MM.1S (cell line): Measurements from ENCODE around the gene METTL1.

Source experiments
- DNase-seq: peaks from one replicate; pipeline ENCODE4 v3.0.0-alpha.2; 2015
- H2AFZ ChIP-seq: fragments of 300-600 bp; sonication (generic); 2 replicates; pipeline ENCODE4 v1.6.0; 2016; ENCODE audit warnings: antibody characterized with exemption, low read length
- H3F3A ChIP-seq: fragments of 300-600 bp; sonication (generic); 2 replicates; pipeline ENCODE4 v1.6.1; 2016; ENCODE audit warnings: mild to moderate bottlenecking, antibody characterized with exemption, low read length, moderate library complexity, mixed read lengths; ENCODE audit not compliant: insufficient read depth
- H3K27ac ChIP-seq: fragments of 300-600 bp; sonication (generic); 2 replicates; pipeline ENCODE4 v1.5.1; 2016; ENCODE audit warnings: mild to moderate bottlenecking, low read length
- H3K27me3 ChIP-seq: fragments of 300-600 bp; sonication (generic); replicated peaks from 2 replicates; pipeline ENCODE4 v1.6.0; 2016; ENCODE audit warnings: low read length; ENCODE audit not compliant: insufficient read depth
- H3K36me3 ChIP-seq: fragments of 300-600 bp; sonication (generic); replicated peaks from 2 replicates; pipeline ENCODE4 v1.6.1; 2016; ENCODE audit warnings: mild to moderate bottlenecking, low read length, mixed read lengths; ENCODE audit not compliant: insufficient read depth
- H3K4me1 ChIP-seq: fragments of 300-600 bp; sonication (generic); 2 replicates; pipeline ENCODE4 v1.6.1; 2016; ENCODE audit warnings: low read length, mixed read lengths
- H3K4me2 ChIP-seq: fragments of 300-600 bp; sonication (generic); 2 replicates; pipeline ENCODE4 v1.6.0; 2016; ENCODE audit warnings: low read depth, low read length
- H3K4me3 ChIP-seq: fragments of 300-600 bp; sonication (generic); 2 replicates; pipeline ENCODE4 v1.5.1; 2016; ENCODE audit warnings: low read length, mixed read lengths
- H3K79me2 ChIP-seq: fragments of 300-600 bp; sonication (generic); 2 replicates; pipeline ENCODE4 v1.6.1; 2016; ENCODE audit warnings: mixed run types, low read length, mixed read lengths
- H3K9ac ChIP-seq: fragments of 300-600 bp; sonication (generic); 2 replicates; pipeline ENCODE4 v1.6.1; 2016; ENCODE audit warnings: low read length, mixed read lengths
- H3K9me2 ChIP-seq: fragments of 300-600 bp; sonication (generic); replicated peaks from 2 replicates; pipeline ENCODE4 v1.6.1; 2016; ENCODE audit warnings: mild to moderate bottlenecking, low read length, mixed read lengths; ENCODE audit not compliant: insufficient read depth
- H3K9me3 ChIP-seq: fragments of 300-600 bp; sonication (generic); replicated peaks from 2 replicates; pipeline ENCODE4 v1.6.1; 2016; ENCODE audit warnings: mild to moderate bottlenecking, low read length, mixed read lengths; ENCODE audit not compliant: insufficient read depth
- H4K20me1 ChIP-seq: fragments of 300-600 bp; sonication (generic); 2 replicates; pipeline ENCODE4 v1.6.1; 2016; ENCODE audit warnings: mild to moderate bottlenecking, low read length, moderate library complexity, mixed read lengths; ENCODE audit not compliant: insufficient read depth
- CTCF ChIP-seq: fragments of 300-600 bp; sonication (generic); IDR thresholded peaks from 2 replicates; pipeline ENCODE4 v1.5.1; 2016; ENCODE audit warnings: antibody characterized with exemption, low read length, mixed read lengths
- EZH2 ChIP-seq: fragments of 300-600 bp; sonication (generic); optimal IDR thresholded peaks from 2 replicates; pipeline ENCODE3; 2017; ENCODE audit warnings: low read depth, mild to moderate bottlenecking, antibody characterized with exemption, low read length, mixed read lengths
- EZH2phosphoT487 ChIP-seq: fragments of 300-600 bp; sonication (generic); IDR thresholded peaks from 2 replicates; pipeline ENCODE4 v1.6.1; 2018; ENCODE audit warnings: antibody characterized with exemption, low read length

The METTL1 gene

GRCh38 chr12:57769594-57769993, 2.3 kb downstream of the METTL1 start:
- H3K4me2 ChIP-seq, result no peak overlapping the region
- H2AFZ ChIP-seq, result no peak overlapping the region
- no peaks in the 10 kb centered on the region for H3K9me2 ChIP-seq
- peaks cover 8% of the 10 kb centered on the region; the same call in 1 of the 2 replicates for H3K4me1 ChIP-seq
- H3F3A ChIP-seq, result peaks cover 4% of the 10 kb centered on the region; the same call in 1 of the 2 replicates
- no peak for DNase-seq
- H3K9me3 ChIP-seq, result no peaks in the 10 kb centered on the region
- no peak overlapping the region for H3K27ac ChIP-seq
- no peak overlapping the region for H3K9ac ChIP-seq
- no peaks in the 10 kb centered on the region for H4K20me1 ChIP-seq
- TF ChIP-seq EZH2, result no peak
- no peak for TF ChIP-seq CTCF
- no peak for TF ChIP-seq EZH2phosphoT487
- H3K27me3 ChIP-seq, result peaks cover 25% of the 10 kb centered on the region
- H3K4me3 ChIP-seq, result no peak overlapping the region
- H3K79me2 ChIP-seq, result peaks cover 12% of the 10 kb centered on the region
- H3K36me3 ChIP-seq, result no peaks in the 10 kb centered on the region; the same call in 1 of the 2 replicates

GRCh38 chr12:57767876-57768275, 4.0 kb downstream of the METTL1 start:
- Histone ChIP-seq H3K79me2 (peaks cover 12% of the 10 kb centered on the region), H3K4me3 (no peak overlapping the region), H3K36me3 (no peaks in the 10 kb centered on the region; the same call in 1 of the 2 replicates), H3K9me2 (no peaks in the 10 kb centered on the region), H3K9ac (no peak overlapping the region), H3K9me3 (no peaks in the 10 kb centered on the region), H2AFZ (no peak overlapping the region), H3K4me2 (no peak overlapping the region), H3F3A (peaks cover 4% of the 10 kb centered on the region; the same call in 1 of the 2 replicates), H3K27ac (no peak overlapping the region), H3K4me1 (peaks cover 10% of the 10 kb centered on the region; the same call in 1 of the 2 replicates), H3K27me3 (peaks cover 34% of the 10 kb centered on the region), H4K20me1 (no peaks in the 10 kb centered on the region)
- no peak for DNase-seq
- TF ChIP-seq EZH2, result no peak
- TF ChIP-seq CTCF, result no peak
- no peak for TF ChIP-seq EZH2phosphoT487

GRCh38 chr12:57767305-57767698, 4.6 kb downstream of the METTL1 start:
- H3K9me3 ChIP-seq, result no peaks in the 10 kb centered on the region
- peaks cover 34% of the 10 kb centered on the region for H3K27me3 ChIP-seq

More at GRCh38 chr12:57767305-57767698, 4.6 kb downstream of the METTL1 start:
- Histone ChIP-seq H3K9me2 (no peaks in the 10 kb centered on the region), H3K27ac (no peak overlapping the region), H2AFZ (no peak overlapping the region), H3F3A (peaks cover 4% of the 10 kb centered on the region; the same call in 1 of the 2 replicates), H3K4me2 (no peak overlapping the region), H3K36me3 (no peaks in the 10 kb centered on the region; the same call in 1 of the 2 replicates), H3K79me2 (peaks cover 12% of the 10 kb centered on the region), H3K9ac (no peak overlapping the region), H3K4me3 (no peak overlapping the region), H3K4me1 (peaks cover 10% of the 10 kb centered on the region; the same call in 1 of the 2 replicates), H4K20me1 (no peaks in the 10 kb centered on the region)
- no peak for TF ChIP-seq EZH2phosphoT487
- TF ChIP-seq EZH2, result no peak
- TF ChIP-seq CTCF, result no peak
- DNase-seq, result no peak
